ENCODE results near the gene SERTAD1.
A peak's percentile ranks its signal among the peaks of the same experiment; 100 is the strongest.
"Not testable (repeated sequence)": the region's sequence is repeated elsewhere in the genome, so short reads cannot be mapped to it uniquely, and the experiment has no call there.

SERTAD1 gene

DNA sequence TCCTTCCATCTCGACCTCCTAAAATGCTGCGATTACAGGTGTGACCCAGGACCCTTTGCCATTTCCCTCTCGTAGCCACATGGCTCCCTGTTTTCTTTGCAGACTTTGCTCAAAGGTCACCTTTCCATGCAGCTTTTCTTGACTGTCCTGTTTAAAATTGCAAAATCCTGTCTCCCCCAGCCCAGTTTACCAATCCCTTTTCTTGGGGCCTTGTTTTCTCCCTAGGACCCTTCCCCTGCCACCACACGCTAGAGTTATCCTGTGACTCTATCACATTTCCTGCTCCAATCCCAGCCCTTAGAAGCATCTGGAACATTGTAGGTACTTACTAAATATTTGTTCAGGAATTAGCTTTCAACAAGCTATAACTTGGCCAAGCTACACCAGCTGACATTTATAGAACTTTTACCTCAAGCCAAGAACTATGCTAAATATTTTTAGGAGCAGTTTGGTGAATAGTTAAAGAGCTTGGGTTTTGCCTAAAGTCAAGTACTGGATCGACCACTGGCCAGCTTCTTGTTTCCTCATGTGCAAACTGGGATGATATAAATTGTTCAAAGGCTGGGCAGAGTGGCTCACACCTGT lies 27.5 kb upstream of the SERTAD1 start:
- intact Hi-C loops (cut with DNase I) = no loop called here
- DNase-seq = no peak

GRCh38 chr19:40452016-40452415 lies 26.2 kb upstream of the SERTAD1 start:
- no peak for DNase-seq
- intact Hi-C loops (cut with DNase I) = no loop called here

DNA sequence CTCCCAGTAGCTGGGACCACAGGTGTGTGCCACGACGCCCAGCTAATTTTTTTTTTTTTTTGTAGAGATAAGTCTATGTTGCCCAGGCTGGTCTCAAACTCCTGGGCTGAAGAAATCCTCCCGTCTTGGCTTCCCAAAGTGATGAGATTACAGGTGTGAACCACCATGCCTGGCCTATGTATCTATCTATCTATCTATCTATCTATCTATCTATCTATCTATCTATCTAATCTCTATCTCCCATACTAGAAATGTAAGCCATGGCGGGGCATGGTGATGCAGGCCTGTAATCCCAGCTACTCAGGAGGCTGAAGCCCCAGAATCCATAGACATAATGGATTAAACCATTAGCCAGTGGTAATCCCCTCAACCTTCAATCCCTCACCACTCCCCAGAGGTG lies 24.9 kb upstream of the SERTAD1 start:
- intact Hi-C loops (cut with DNase I) = no loop called here
- DNase-seq = no peak

DNA sequence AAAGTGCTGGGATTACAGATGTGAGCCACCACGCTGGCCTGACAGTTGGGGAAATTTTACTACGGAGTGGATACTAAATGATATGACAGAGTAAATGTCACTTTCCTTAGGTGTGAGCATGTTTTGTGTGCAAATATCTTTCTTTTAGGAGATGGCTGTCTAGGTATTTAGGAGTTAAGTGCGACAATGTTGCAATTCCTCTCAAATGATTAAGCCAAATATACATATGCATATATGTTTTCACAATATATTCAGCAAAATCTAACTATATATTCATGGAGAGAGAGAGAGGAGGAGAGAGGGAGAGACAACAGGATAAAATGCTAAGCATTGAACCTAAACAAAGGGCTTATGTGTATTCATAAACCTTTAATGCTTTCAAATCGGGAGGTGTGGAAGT lies 23.7 kb upstream of the SERTAD1 start:
- no peak for DNase-seq
- intact Hi-C loops (cut with DNase I) = no loop called here

- DNase-seq = no peak
- intact Hi-C loops (cut with DNase I) = no loop called here
Measured at GRCh38 chr19:40446263-40446784, 20.5 kb upstream of the SERTAD1 start.

DNA sequence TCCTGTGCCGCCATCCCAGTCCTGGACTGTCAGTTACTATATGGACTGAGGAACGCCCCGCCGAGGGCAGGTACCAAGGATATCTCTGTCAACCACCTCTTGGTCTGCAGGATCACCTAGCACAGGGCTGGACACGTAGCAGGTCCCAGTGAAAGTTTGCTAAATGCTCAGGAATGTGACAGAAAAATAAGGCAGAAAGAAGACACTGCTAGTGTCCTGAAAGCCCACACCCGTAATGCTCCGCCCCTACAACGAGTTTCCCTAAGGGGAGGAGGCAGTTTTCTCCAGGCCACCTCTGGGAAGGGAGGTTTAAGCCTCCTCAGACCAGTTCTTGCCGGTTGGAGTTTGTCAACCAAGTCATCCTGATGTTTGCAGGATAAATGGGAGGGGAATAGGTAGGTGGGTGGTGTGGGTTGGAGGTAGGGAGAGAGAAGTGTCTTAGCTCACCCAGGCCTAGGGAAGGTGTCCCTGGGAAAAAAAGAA lies 20.0 kb upstream of the SERTAD1 start:
- no peak for DNase-seq
- intact Hi-C loops (cut with DNase I) = no loop called here

GRCh38 chr19:40444825-40445312 lies 19.1 kb upstream of the SERTAD1 start:
- intact Hi-C loops (cut with DNase I) = no loop called here
- no peak for DNase-seq

DNA sequence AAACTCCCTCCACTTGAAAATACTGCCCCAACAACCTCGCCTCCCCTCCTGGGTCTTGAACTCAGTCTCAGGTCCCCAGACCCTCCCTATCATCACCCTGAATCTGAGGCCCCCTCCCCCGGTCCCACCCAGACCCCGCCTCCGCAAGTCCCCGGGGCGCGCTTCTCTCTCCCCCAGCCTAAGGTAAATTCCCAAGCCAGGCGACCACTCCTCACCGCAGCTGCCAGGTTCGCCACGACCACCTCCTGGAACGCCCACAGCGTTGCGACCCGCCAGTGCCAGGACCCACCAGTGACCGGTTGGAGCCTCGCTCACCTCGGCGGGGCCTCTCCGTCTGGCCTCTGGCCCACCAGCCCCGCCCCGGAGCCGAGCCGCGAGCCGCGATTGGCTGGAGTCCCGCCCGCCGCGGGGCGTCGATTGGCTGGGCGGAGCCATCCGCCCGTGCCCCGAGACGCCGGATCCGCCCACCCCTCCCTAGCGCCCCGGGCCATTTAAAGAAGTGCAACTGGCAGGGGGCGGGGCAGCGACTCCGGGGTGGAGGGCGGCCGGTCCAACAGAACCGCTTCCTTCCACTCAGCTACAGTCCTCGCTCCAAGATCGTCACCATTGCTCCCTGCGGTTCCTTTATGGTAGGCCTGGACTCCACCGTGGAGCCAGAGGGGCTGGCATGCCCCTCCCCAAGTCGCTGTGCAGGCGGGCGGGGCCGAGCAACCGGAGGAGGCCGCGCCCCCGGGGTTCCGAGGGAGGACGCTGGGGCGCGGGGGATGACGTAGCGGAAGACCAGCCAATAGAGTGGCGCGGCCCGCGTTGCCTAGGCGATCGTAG lies 18.4 kb upstream of the SERTAD1 start, which contains the start of gene SERTAD3:
SERTAD3 (minus strand) TSS at position 336 of the 825 bp plus-strand sequence. CDS start 2,255 bp downstream, outside the sequence.
- intact Hi-C loops (cut with DNase I) = loop anchor here (1.0 kb wide), 2 partner anchors 18 to 21 kb away; partner anchors contain the start of gene BLVRB
- peak; percentile 92 to 99 (median 96) for DNase-seq

GRCh38 chr19:40443131-40443999 lies 17.6 kb upstream of the SERTAD1 start:
- DNase-seq = peak; percentile 92 to 100 (median 97)
- intact Hi-C loops (cut with DNase I) = loop anchor here (1.0 kb wide), 2 partner anchors 17 to 22 kb away; partner anchors contain the start of gene BLVRB

DNA sequence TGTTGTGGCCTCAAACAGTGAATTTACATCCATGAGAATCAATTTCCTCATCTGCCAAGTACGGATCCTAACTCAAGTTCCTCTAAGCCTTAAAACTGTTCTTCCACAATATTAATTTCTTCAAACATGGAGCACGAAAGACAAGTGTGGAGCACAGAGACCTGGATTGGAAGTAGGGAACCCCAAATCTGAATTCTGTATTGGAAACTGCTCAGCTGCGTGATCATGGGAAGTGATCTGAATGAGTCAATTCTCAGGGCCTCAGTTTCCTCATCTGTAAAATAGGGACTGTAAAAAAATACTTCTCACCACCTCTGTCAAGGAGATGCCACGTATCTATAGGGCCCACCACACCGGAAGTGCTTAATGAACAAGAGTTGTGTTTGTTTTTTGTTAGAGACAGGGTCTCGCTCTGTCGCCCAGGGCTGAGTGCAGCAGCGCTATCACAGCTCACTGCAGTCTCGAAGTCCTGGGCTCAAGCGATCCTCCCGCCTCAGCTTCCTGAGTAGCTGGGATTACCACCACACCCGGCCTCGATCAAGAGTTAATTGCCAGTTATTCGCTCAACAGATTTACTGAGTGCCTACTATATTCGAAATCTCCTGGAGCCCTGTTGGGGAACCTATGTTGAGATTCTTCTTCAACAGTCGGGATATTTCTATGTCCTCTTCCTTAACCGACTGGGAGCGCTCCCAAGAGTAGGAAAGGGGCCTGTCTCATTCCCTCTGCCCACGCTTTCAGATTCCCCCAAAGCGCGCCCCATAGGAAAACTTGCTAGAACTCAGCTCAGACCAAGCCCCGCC lies 16.7 kb upstream of the SERTAD1 start:
- intact Hi-C loops (cut with DNase I) = loop anchor here (1.0 kb wide), 2 partner anchors 16 to 23 kb away; partner anchors contain the start of gene BLVRB
- DNase-seq = no peak

GRCh38 chr19:40441719-40442253 lies 16.0 kb upstream of the SERTAD1 start:
- intact Hi-C loops (cut with DNase I) = no loop called here

DNA sequence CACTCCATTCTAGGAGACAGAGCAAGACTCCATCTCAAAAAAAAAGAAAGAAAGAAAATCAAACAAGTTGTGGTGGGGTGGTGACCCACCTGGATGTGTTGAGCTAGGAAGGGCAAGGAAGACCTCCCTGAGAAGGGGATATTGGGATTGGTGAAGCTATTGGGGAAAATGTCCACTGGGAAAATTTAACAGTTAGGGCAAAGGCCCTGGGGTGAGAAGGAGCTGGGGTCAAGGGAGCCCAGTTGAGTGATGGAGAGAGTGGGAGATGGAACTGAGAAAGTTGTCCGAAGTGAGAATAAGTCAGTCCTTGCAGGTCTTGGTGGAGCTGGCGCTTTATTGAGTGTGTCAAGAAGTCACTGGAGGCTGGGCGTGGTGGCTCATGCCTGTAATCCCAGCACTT lies 12.5 kb upstream of the SERTAD1 start:
- intact Hi-C loops (cut with DNase I) = no loop called here
- no peak for DNase-seq

More at GRCh38 chr19:40441719-40442253, 16.0 kb upstream of the SERTAD1 start:
- no peak for DNase-seq

- peak; percentile 64 to 96 (median 72) for DNase-seq
- intact Hi-C loops (cut with DNase I) = no loop called here
Measured at GRCh38 chr19:40433391-40434216, 7.8 kb upstream of the SERTAD1 start.

DNA sequence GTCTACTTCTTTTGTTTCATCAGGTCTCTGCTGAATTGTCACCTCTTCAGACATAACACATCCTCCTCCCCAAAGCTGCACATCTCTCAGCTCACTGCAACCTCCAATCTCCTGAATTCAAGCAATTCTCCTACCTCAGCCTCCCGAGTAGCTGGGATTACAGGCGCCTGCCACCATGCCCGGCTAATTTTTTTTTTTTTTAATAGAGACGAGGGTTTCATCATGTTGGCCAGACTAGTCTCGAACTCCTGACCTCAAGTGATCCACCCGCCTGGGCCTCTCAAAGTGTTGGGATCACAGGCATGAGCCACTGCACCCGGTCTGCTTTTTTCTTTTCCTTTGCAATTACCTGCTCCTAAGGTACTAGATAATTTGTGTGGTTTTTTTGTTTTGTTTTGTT lies 7.0 kb upstream of the SERTAD1 start:
- intact Hi-C loops (cut with DNase I); DNase-seq: not testable (repeated sequence)

DNA sequence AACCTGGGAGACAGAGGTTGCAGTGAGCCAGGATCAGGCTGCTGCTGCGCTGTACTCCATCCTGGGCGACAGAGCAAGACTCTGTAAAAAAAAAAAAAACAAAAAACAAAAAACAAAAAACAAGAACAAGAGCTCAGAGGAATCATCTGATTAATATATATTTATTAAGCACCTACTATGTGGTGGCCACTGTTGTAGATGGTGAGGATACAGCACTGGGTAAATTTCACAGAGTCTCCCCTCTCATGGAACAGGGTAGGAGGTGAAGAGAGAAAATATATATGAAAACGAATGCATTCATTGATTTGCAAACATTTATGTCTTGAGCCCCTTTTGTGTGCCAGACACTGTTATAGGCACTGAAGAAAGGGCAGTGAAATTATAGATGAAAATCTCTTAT lies 5.9 kb upstream of the SERTAD1 start:
- intact Hi-C loops (cut with DNase I) = no loop called here
- no peak for DNase-seq

GRCh38 chr19:40430242-40430641 lies 4.5 kb upstream of the SERTAD1 start:
- intact Hi-C loops (cut with DNase I); DNase-seq: not testable (repeated sequence)

DNA sequence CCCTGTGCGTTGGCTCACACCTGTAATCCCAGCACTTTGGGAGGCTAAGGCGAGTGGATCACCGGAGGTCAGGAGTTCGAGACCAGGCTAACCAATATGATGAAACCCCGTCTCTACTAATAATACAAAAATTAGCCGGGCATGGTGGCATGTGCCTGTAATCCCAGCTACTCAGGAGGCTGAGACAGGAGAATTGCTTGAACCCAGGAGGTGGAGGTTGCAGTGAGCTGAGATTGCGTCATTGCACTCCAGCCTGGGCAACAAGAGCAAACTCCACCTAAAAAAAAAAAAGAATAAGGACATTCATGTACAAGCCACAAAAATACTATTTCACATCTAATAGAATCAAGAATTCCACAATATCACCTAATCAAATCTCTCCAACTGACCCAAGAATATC lies 2.4 kb upstream of the SERTAD1 start:
- DNase-seq = not testable (repeated sequence)
- intact Hi-C loops (cut with DNase I) = loop anchor here (10.0 kb wide), 1 partner anchor 123 kb away; no protein-coding TSS in a partner anchor
